Panc1 (cell line): ENCODE results near the gene DENND6A. TPM values are rescaled to one million over a fixed set of nuclear protein-coding genes. Genes with fewer than 3 reads are reported as not detected.
"Not testable (repeated sequence)": the region's sequence is repeated elsewhere in the genome, so short reads cannot be mapped to it uniquely, and the experiment has no call there.

Source experiments
- ATAC-seq: fragments of 200-7000 bp; cut with Tn5 transposase; 2 replicates; pipeline ENCODE4 v1.9.1; 2020; ENCODE audit warnings: mild to moderate bottlenecking, moderate library complexity
- BruUV-seq: library from RNA; stranded (reverse); fragments of 400-500 nt; replicated peaks from 2 replicates; lab custom pipeline; 2021; lab: Mats Ljungman, UMichigan
- CTCF ChIA-PET: fragments of 300-600 bp; sonication (Branson Sonifier 250); formaldehyde crosslinking; loops from one replicate; lab custom pipeline; 2022; ENCODE audit warnings: antibody characterized with exemption; lab: Charles Lee
- POLR2A ChIA-PET: fragments of 300-600 bp; sonication (Branson Sonifier 250); formaldehyde crosslinking; loops from one replicate; lab custom pipeline; 2022; ENCODE audit warnings: antibody characterized with exemption; lab: Charles Lee
- DNase-seq: peaks from one replicate; pipeline ENCODE4 v3.0.0-alpha.2; 2010; ENCODE audit warnings: low read depth, low spot score
- H3K27ac ChIP-seq: 2 replicates; pipeline ENCODE4 v1.5.1; 2011; ENCODE audit warnings: mild to moderate bottlenecking, low read length, inconsistent platforms
- H3K27me3 ChIP-seq: fragments of 200-500 bp; sonication (Bioruptor generic); 2 replicates; pipeline ENCODE4 v1.6.0; 2014; ENCODE audit warnings: low read length, inconsistent platforms; ENCODE audit not compliant: control insufficient read depth, insufficient read depth
- H3K36me3 ChIP-seq: fragments of 200-500 bp; sonication (Bioruptor generic); 2 replicates; pipeline ENCODE4 v1.5.1; 2014; ENCODE audit warnings: inconsistent platforms, mild to moderate bottlenecking, low read length, moderate library complexity; ENCODE audit not compliant: control insufficient read depth, insufficient read depth
- H3K4me1 ChIP-seq: 2 replicates; pipeline ENCODE4 v1.5.1; 2011; ENCODE audit warnings: inconsistent platforms, mild to moderate bottlenecking, low read length, moderate library complexity; ENCODE audit not compliant: control insufficient read depth, insufficient read depth
- H3K4me3 ChIP-seq, 2 experiments: 2 replicates each; pipeline ENCODE4 v1.5.1; 2011 to 2012; ENCODE audit warnings: low read depth in 2 of 2, low read length in 2 of 2, mild to moderate bottlenecking in 2 of 2, inconsistent platforms in 1 of 2, moderate library complexity in 1 of 2
- H3K9me3 ChIP-seq: fragments of 200-500 bp; sonication (Bioruptor generic); 2 replicates; pipeline ENCODE4 v1.5.1; 2014; ENCODE audit warnings: low read depth, mild to moderate bottlenecking, inconsistent platforms, low read length, moderate library complexity; ENCODE audit not compliant: control insufficient read depth, insufficient read depth
- CTCF ChIP-seq: fragments of 450-650 bp; IDR thresholded peaks from 2 replicates; pipeline ENCODE4 v1.5.1; 2017; ENCODE audit warnings: mild to moderate bottlenecking
- POLR2AphosphoS5 ChIP-seq: IDR thresholded peaks from 2 replicates; pipeline ENCODE4 v1.6.1; 2012; ENCODE audit warnings: mild to moderate bottlenecking, low read depth, low read length, moderate library complexity
- SIN3A ChIP-seq: IDR thresholded peaks from 2 replicates; pipeline ENCODE4 v1.6.1; 2012; ENCODE audit warnings: low read depth, mild to moderate bottlenecking, low read length, moderate library complexity, borderline replicate concordance; ENCODE audit not compliant: insufficient read depth
- TCF7L2 ChIP-seq: IDR thresholded peaks from 2 replicates; pipeline ENCODE4 v1.6.1; 2011; ENCODE audit warnings: mild to moderate bottlenecking, low read depth, low read length, inconsistent platforms
- in situ Hi-C: cut with HindIII; loops from 2 replicates; pipeline ENCODE4 v1.10.0; 2016; ENCODE audit warnings: low sequenced_read_pairs, low pct_unique_long_range_greater_than_20kb
- intact Hi-C: fragments of 100-400 bp; cut with micrococcal nuclease; formaldehyde crosslinking; loops from one replicate; pipeline ENCODE4 v1.10.0; 2022; ENCODE audit not compliant: unreplicated experiment
- total RNA-seq: library from RNA; stranded (reverse); gene quantifications from one replicate; pipeline ENCODE4 v1.2.1, GENCODE V29; 2021; ENCODE audit not compliant: unreplicated experiment
- TF ChIP-seq, protein P1 (sequence below), 2 experiments: IDR thresholded peaks; 2 replicates each; pipeline ENCODE4 v1.6.1; 2011 to 2012; ENCODE audit warnings: low read depth in 2 of 2, control low read depth in 1 of 2, low read length in 1 of 2, mild to moderate bottlenecking in 1 of 2, moderate library complexity in 1 of 2; ENCODE audit not compliant: insufficient read depth in 1 of 2

The DENND6A gene
- total RNA-seq, 1 experiment from 2014 or later = 18.1 TPM

DNA sequence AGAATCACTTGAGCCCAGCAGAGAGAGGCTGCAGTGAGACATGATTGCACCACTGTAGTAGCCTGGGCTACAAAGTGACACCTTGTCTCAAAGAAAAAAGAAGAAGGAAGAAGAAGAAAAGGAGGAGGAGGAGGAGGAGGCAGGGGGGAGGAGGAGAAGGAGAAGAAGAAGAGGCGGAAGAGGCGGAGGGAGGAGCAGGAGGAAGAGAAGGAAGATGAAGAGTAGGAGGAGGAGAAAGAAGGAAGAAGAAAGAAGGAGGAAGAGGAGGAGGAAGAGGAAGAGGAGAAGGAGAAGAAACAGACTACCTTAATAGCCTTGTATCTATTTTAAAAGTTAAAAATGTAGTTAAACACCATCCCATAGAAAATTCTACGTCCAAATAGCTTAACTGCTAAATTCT, 76.6 kb downstream of the DENND6A start:
- ChIA-PET CTCF (no interaction called here), POLR2A (no interaction called here)
- Histone ChIP-seq H3K4me3 (no peak overlapping the region), H3K9me3 (no peaks in the 10 kb centered on the region), H3K36me3 (no peaks in the 10 kb centered on the region), H3K4me1 (no peaks in the 10 kb centered on the region), H3K27ac (no peak overlapping the region), H3K27me3 (no peaks in the 10 kb centered on the region)
- no peak for ATAC-seq
- TF ChIP-seq TCF7L2 (no peak), SIN3A (no peak), CTCF (no peak), POLR2AphosphoS5 (no peak)
- TF ChIP-seq, protein P1, sequence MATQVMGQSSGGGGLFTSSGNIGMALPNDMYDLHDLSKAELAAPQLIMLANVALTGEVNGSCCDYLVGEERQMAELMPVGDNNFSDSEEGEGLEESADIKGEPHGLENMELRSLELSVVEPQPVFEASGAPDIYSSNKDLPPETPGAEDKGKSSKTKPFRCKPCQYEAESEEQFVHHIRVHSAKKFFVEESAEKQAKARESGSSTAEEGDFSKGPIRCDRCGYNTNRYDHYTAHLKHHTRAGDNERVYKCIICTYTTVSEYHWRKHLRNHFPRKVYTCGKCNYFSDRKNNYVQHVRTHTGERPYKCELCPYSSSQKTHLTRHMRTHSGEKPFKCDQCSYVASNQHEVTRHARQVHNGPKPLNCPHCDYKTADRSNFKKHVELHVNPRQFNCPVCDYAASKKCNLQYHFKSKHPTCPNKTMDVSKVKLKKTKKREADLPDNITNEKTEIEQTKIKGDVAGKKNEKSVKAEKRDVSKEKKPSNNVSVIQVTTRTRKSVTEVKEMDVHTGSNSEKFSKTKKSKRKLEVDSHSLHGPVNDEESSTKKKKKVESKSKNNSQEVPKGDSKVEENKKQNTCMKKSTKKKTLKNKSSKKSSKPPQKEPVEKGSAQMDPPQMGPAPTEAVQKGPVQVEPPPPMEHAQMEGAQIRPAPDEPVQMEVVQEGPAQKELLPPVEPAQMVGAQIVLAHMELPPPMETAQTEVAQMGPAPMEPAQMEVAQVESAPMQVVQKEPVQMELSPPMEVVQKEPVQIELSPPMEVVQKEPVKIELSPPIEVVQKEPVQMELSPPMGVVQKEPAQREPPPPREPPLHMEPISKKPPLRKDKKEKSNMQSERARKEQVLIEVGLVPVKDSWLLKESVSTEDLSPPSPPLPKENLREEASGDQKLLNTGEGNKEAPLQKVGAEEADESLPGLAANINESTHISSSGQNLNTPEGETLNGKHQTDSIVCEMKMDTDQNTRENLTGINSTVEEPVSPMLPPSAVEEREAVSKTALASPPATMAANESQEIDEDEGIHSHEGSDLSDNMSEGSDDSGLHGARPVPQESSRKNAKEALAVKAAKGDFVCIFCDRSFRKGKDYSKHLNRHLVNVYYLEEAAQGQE (IDR thresholded peaks at IDR 0.05; ENCODE audit: insufficient read depth in 1 of 2, low read depth in 2 of 2, low read length in 1 of 2) = no peak
- no peak for DNase-seq
- in situ Hi-C loops = no loop called here
- no TSS peak for BruUV-seq
- intact Hi-C loops = no loop called here

- H3K36me3 ChIP-seq, H3K4me1 ChIP-seq, DNase-seq, POLR2A ChIA-PET, H3K9me3 ChIP-seq, H3K27me3 ChIP-seq, ATAC-seq, H3K4me3 ChIP-seq, CTCF ChIA-PET, BruUV-seq, intact Hi-C loops, H3K27ac ChIP-seq, in situ Hi-C loops: not testable (repeated sequence)
Measured at GRCh38 chr3:57611870-57612269, 81.0 kb downstream of the DENND6A start.

DNA sequence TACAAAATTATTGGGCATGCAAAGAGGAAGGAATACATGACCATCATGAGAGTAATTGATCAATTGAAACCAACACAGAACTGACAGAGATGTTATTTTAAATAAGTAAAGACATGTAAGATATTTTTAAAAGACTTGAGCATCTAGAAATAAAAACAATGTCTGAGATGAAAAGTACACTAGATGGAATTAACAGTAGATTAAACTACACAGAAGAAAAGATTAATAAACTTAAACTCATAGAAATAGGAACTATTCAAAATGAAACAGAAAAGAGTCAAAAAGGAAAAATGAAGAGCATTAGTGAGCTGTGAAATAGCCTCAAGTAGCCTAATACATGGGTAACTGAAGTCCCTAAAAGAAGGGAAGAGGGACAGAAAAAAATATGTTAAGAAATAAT, 87.2 kb downstream of the DENND6A start:
- TF ChIP-seq CTCF (no peak), SIN3A (no peak), TCF7L2 (no peak), POLR2AphosphoS5 (no peak)
- TF ChIP-seq, protein P1 (IDR thresholded peaks at IDR 0.05; ENCODE audit: insufficient read depth in 1 of 2, low read depth in 2 of 2, low read length in 1 of 2) = no peak
- no peak for ATAC-seq

More for the DNA sequence above, 87.2 kb downstream of the DENND6A start:
- ChIA-PET POLR2A (no interaction called here), CTCF (no interaction called here)
- H3K4me1 ChIP-seq = no peaks in the 10 kb centered on the region
- DNase-seq = no peak
- no peaks in the 10 kb centered on the region for H3K9me3 ChIP-seq
- intact Hi-C loops = no loop called here
- H3K36me3 ChIP-seq = no peaks in the 10 kb centered on the region
- H3K27ac ChIP-seq = no peak overlapping the region
- in situ Hi-C loops = no loop called here
- no TSS peak for BruUV-seq
- H3K27me3 ChIP-seq = no peaks in the 10 kb centered on the region
- no peak overlapping the region for H3K4me3 ChIP-seq
